HG03469 (cell line): ENCODE results near the gene SLC15A5.

Experiments used
- ATAC-seq: cut with Tn5 transposase; IDR thresholded peaks from one replicate; pipeline ENCODE4 v1.9.1; 2021; ENCODE audit warnings: mild to moderate bottlenecking, moderate library complexity, moderate number of reproducible peaks; ENCODE audit not compliant: unreplicated experiment

Gene SLC15A5

DNA sequence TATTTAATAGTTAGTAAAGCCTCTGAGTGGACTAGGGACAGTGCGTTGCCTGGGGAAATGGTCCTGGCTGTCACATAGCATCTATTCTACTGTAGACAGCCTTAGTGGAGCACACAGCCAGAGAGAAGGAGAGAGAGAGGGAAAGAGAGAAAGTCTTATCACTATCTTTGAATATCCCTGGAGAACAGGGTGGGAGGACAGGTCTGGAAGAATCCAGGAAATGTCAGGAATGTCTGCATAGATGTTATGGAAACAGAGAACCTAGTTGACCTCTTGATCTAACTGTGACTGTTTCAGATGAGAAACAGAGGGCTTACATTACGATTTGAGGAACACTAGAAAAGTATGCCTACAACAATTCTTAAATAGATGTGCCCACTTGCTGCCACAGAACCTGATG is 92.8 kb downstream of the SLC15A5 start:
- no peak for ATAC-seq

GRCh38 chr12:16183541-16183940 is 93.9 kb downstream of the SLC15A5 start:
- ATAC-seq, result no peak

DNA sequence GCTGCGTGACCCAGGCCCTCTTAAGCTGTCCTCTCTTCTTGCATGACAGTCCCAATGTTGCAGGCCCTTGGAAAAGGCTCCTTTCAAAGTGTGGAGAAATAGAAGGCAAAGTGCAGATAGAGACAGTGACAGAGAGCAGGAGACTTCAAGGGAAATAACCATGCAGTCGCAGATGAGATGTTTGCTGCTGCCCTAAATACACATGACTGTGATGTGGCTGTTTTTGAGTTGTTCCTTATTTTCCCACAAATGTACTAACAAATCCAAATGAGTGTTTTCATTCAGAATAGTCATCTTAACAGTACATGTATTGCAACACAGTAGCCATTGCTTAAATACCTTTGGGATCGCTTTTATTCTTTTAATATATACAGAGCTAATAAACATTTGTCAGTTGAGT is 101.6 kb downstream of the SLC15A5 start:
- no peak for ATAC-seq

DNA sequence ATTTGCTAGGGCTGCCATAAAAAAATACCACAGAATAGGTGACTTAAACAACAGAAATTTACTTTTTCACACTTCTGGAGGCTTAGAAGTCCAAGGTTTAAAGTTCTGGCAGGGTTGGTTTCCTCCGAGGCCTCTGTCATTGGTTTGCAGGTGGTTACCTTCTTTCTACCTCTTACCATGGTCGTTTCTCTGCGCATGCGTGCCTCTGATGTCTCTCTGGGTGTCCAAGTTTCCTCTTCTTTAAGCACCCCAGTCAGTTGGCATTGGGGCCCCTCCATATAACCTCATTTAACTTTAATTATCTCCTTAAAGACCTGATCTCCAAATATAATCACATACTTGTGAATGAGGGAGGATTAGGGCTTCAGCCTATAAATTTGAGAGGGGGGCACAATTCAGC is 103.2 kb downstream of the SLC15A5 start:
- no peak for ATAC-seq

DNA sequence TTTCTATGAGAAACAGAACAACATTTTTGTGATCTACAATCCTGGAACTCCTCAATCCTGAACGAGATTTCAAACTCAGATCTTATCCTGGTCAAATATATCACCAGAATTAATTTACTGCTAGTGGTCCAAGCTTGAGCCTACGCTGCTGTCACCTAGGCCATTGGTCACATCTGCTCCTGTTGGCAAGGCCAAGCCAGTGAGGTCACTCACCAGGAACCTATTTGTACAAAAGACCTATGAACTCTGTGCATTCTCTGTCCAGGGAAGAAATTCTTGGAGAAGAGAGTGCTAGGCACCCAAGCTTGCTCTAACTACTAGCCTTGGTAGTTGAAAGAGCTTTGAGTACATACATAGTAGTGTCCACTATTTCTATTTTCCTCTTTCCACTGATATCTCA is 106.1 kb downstream of the SLC15A5 start:
- ATAC-seq, result no peak

DNA sequence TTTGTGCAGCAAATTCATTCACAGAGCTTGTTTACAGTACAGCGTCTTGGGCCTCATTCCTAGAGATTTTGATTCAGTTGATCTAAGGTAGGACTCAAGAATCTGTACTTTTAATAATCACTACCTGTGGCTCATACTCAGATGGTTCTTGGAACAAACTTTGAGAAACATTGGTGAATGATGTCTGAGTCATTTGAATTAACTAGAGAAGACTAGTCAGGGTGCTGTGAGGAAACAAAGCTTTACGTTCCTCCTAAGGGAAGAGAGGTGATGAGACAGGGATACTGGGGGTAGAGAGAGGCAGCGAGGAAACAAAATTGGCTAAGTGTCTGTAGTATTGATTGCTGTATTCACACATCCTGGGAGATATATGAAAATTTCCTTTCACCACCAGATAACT is 109.4 kb downstream of the SLC15A5 start:
- no peak for ATAC-seq

DNA sequence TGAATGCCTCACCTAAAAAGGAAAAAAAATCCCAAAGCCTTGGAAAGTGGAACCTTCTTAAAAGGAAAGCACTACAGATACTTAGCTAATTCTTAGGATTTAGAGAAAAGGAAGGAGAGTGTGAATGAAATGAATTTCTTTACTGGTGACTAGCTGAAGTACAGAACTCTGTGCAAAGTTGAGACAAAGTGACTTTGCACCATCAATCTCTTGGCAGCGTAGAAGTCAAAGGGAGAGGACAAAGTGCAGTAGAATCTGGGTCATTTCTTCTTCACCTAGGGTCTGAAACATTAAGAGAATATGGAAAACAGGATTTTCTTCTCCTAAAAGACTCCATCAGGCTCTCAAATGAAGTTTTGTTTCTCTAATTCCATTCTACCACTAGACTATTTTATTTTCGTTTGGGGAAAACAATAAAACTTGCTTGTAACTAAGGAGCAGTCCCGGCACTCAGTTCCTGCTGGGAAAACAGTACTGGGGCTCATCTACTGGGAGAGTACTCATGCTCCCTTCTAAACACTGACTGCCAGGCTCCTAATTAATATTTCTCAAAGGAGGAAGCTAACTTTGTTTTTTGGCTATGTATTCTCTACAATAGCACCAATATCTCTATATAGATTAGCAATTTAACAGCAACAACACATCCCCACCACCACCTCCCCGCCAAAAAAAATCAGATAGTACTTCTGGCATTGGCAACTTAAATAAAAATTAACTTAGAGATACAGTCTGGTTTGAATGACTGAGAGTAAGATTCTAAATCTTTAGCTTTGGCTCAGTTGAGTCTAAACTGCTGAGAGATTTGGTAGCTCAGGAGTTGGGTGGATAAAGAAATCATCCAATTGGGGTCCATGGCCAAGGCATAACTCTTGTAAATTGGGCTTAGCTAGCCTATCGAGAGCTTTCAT is 110.7 kb downstream of the SLC15A5 start:
- no peak for ATAC-seq

GRCh38 chr12:16165506-16165905 is 112.0 kb downstream of the SLC15A5 start:
- no peak for ATAC-seq

DNA sequence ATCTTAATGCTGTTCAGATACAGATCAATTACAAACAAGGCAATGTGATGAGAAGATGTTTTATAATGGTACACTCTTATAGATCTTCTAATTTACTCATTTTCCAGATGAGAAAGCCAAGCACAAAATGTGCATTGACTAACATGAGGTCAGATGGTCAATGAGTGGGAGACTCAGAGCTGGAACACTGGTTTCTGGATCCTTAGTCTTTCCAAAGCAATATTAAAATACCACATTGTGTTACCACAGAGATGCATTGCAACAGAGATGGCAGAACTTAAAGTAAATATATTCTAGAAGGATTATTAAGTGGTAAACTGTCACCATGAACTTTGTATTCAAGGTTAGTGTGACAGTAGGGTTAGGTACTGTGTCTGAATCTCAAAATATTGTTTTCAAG is 113.6 kb downstream of the SLC15A5 start:
- no peak for ATAC-seq

DNA sequence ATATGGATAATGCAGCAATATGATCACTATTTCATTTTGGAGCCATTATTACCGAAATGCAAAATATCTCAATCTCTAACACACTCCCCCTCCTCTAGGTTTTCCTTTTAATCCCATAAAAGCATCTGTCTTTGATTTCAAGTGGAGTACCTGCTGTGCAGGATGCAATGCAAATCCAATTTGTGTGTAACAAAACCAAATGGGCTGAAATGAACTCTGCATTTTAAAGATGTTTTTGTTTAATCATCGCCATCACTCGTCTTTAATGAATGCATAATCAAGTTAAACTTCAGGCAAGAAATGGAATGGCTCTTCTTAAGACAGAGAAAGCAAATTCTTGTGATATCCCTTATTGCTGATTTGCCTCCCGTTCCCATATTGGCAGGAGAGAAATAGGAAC is 114.3 kb downstream of the SLC15A5 start:
- no peak for ATAC-seq

GRCh38 chr12:16159571-16159970 is 117.9 kb downstream of the SLC15A5 start:
- no peak for ATAC-seq

GRCh38 chr12:16158050-16158449 is 119.4 kb downstream of the SLC15A5 start:
- no peak for ATAC-seq

- no peak for ATAC-seq
Measured at GRCh38 chr12:16155938-16156337, 121.5 kb downstream of the SLC15A5 start.

DNA sequence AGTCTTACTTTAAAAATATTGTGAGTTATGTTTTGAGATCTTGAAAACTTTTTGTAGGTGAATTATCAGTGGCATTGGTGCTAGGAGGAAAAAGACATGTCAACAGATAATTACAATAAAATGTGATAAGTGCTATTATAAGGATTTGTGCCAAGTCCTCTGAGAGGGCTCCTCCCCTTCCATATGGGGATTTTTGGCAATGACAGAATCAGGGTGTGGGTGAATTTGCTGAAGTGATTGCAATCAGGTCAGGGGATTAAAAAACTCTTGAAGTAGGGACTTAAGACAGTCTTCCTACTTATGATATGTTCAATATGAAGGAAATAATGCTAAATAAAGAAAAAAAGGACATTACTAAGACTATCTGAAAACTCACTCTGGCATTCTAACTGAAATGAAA is 122.5 kb downstream of the SLC15A5 start:
- ATAC-seq, result no peak

DNA sequence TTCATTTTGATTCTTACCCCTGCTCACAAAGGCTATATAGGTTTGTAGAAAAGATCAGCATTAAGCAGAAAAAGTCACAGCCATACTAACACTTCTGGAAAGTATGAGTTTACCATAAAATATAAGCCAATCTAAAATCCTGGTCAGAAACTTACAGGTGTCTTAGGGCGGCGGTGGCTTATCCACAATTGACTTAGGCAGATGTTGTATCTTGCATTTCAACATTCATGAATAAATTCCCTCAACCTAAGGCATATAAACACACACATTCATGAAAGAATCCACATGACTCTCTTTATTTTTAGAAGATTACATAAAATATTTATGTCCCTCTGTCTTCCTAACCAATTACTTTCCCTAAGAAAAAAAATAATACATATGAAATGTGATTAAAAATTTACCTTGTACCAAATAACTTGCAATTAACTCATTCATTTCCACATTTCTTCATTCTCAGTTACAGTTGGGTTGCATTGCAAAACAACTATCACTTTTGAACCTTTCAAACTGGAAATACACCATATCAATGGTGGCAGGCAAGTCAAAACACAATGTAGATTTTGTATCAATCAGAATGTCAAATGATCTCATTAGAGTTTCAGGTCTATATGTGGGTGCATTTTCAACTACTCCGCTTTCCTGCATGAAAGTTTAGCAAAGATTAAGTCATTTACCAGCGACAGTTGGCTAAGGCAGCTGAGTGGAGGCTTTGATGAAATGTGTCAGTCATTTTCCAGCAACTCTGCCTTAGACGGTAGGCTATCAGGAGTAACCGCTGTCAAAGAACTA is 124.4 kb downstream of the SLC15A5 start:
- no peak for ATAC-seq

DNA sequence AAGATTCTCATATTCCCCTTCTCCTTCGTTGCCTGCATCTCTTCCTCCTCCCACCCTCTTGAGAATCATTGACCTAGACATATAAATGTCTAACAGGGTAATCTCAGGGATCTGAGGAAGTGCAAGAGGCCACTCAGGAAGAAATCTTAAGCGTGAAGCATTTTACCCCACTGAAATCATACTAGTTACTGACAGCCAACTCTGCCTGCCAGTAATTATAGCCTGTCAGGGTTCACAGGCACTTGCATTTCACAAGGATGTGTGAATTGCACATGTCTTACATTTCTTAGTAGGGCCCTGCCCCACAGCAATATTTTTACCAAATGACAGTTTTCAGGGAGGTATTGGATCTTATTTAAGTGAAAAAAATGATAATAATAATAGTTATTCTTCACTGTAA is 127.2 kb downstream of the SLC15A5 start:
- ATAC-seq, result no peak

- ATAC-seq, result no peak
Measured at GRCh38 chr12:16148938-16149337, 128.5 kb downstream of the SLC15A5 start.
